ENCODE measurements around the gene TMTC2. TPM values are rescaled to one million over a fixed set of nuclear protein-coding genes. Genes with fewer than 3 reads are reported as not detected.

TMTC2 gene
- total RNA-seq, 4 donors from 2014 or later: 11.5 to 44.1 (median 16.0) TPM

DNA sequence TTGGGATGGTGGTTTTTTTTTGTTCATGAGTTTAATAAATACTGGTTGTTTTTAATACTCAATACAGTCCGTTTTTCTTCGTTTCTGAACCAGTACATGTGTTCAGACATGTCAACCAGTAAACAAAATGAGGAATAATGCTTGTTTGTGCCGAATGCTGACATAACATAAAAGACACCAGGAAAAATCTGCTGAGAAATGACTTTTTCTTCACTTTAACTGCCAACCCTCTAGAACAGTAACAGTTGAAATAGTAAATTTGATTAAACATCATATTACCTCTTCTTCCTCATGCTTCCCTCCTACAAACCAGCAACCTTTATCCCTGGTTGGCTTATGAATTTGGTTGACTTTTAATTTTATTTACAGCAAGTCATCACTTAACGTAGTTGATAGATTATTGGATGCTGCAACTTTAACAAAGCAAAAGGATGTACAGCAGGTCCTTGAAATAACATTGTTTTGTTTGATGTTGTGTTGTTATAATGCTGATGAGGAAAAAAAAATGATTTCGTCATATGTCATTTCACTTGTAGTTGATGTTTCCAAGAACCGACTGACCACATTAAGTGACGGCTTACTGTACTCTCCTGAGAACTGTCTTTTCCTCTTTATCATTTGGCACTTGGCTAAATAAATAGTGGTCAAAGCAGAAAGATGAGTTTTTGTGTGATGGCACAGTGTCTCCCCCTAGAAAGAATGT, 340.5 kb downstream of the TMTC2 start:
- Histone ChIP-seq H3K4me3 (no peak overlapping the region), H3K27ac (no peak overlapping the region)
- no peak for DNase-seq

GRCh38 chr12:83031196-83031595, 344.5 kb downstream of the TMTC2 start:
- H3K4me3 ChIP-seq: no peak overlapping the region
- no peak for DNase-seq
- H3K36me3 ChIP-seq: no peaks in the 10 kb centered on the region
- H3K27me3 ChIP-seq: no peaks in the 10 kb centered on the region
- no peaks in the 10 kb centered on the region for H3K9me3 ChIP-seq
- TF ChIP-seq, protein P1, sequence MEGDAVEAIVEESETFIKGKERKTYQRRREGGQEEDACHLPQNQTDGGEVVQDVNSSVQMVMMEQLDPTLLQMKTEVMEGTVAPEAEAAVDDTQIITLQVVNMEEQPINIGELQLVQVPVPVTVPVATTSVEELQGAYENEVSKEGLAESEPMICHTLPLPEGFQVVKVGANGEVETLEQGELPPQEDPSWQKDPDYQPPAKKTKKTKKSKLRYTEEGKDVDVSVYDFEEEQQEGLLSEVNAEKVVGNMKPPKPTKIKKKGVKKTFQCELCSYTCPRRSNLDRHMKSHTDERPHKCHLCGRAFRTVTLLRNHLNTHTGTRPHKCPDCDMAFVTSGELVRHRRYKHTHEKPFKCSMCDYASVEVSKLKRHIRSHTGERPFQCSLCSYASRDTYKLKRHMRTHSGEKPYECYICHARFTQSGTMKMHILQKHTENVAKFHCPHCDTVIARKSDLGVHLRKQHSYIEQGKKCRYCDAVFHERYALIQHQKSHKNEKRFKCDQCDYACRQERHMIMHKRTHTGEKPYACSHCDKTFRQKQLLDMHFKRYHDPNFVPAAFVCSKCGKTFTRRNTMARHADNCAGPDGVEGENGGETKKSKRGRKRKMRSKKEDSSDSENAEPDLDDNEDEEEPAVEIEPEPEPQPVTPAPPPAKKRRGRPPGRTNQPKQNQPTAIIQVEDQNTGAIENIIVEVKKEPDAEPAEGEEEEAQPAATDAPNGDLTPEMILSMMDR (IDR thresholded peaks at IDR 0.05): no peak
- no peak for TF ChIP-seq POLR2A (IDR thresholded peaks at IDR 0.05)
- intact Hi-C loops (cut with DNase I; ENCODE audit: low total_unique reads): no loop called here
- H3K27ac ChIP-seq: no peak overlapping the region
- no peaks in the 10 kb centered on the region for H3K4me1 ChIP-seq

More for the DNA sequence above, 340.5 kb downstream of the TMTC2 start:
- no peak for TF ChIP-seq POLR2A (IDR thresholded peaks at IDR 0.05)
- TF ChIP-seq, protein P1 (IDR thresholded peaks at IDR 0.05): no peak
- Histone ChIP-seq H3K27me3 (no peaks in the 10 kb centered on the region), H3K4me1 (no peaks in the 10 kb centered on the region), H3K9me3 (no peaks in the 10 kb centered on the region), H3K36me3 (no peaks in the 10 kb centered on the region)
- intact Hi-C loops (cut with DNase I; ENCODE audit: low total_unique reads): no loop called here

DNA sequence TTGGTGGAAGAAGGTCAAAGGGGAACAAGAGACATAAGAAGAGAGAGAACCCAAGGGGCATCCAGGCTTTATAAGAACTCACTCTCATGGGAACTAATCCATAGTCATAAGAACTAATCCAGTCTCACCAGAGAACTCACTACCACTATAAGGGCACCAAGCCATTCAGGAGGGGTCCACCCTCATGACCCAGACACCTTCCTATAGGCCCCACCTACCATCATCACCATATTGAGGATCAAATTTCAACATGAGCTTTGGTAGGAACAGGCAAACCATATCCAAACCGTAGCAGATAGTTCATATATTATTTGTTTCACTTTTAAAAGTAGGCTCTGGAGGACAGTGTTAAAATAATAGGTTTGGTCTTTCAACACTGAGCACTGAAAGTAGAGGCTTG, 350.1 kb downstream of the TMTC2 start:
- DNase-seq: no peak
- H3K4me3 ChIP-seq: no peak overlapping the region
- no peak overlapping the region for H3K27ac ChIP-seq
- TF ChIP-seq, protein P1 (IDR thresholded peaks at IDR 0.05): no peak
- no peak for TF ChIP-seq POLR2A (IDR thresholded peaks at IDR 0.05)
- H3K4me1 ChIP-seq: no peaks in the 10 kb centered on the region
- H3K9me3 ChIP-seq: no peaks in the 10 kb centered on the region
- no peaks in the 10 kb centered on the region for H3K36me3 ChIP-seq
- H3K27me3 ChIP-seq: no peaks in the 10 kb centered on the region
- intact Hi-C loops (cut with DNase I; ENCODE audit: low total_unique reads): no loop called here

DNA sequence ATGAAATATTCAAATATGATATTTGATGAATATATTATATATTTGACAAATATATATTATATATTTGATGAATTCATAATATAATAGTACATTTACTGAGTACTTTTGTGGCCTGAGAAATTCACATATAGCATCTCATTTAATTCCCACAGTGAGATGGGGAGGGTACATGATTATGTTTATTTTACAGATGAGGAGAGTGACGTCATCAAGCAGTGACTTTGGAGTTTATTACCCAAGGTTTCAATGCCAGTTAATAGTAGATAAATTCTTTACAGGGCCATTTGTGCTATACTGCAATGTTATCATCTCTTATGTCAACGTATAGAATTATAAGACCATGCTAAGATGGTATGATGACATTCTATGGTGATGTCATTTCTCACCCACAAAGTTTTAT, 352.7 kb downstream of the TMTC2 start:
- Histone ChIP-seq H3K27ac (no peak overlapping the region), H3K9me3 (no peaks in the 10 kb centered on the region), H3K36me3 (no peaks in the 10 kb centered on the region), H3K4me3 (no peak overlapping the region), H3K27me3 (no peaks in the 10 kb centered on the region), H3K4me1 (no peaks in the 10 kb centered on the region)
- TF ChIP-seq POLR2A (IDR thresholded peaks at IDR 0.05): no peak
- TF ChIP-seq, protein P1 (IDR thresholded peaks at IDR 0.05): no peak
- DNase-seq: no peak
- intact Hi-C loops (cut with DNase I; ENCODE audit: low total_unique reads): no loop called here

DNA sequence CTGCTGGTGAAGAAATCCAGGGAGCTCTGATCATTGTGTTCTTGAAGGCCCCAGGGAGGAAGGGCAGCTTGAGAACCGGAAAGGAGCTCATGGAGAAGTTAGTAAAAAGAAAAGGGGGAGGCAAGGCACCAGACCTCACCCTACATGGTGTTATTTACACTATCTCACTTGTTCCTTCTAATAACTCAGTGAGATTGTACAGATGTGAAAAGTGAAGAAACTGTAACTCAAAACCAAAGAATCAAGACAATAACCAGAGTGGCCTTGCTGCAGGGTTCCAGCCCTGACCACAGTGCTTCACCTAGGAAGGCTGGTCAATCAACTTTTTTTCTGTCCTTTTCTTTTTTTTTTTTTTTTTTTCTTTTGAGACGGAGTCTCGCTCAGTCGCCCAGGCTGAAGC, 353.6 kb downstream of the TMTC2 start:
- intact Hi-C loops (cut with DNase I; ENCODE audit: low total_unique reads): no loop called here
- Histone ChIP-seq H3K4me3 (no peak overlapping the region), H3K9me3 (no peaks in the 10 kb centered on the region), H3K4me1 (no peaks in the 10 kb centered on the region), H3K36me3 (no peaks in the 10 kb centered on the region), H3K27me3 (no peaks in the 10 kb centered on the region), H3K27ac (no peak overlapping the region)
- no peak for DNase-seq
- TF ChIP-seq, protein P1 (IDR thresholded peaks at IDR 0.05): no peak
- no peak for TF ChIP-seq POLR2A (IDR thresholded peaks at IDR 0.05)
